HG02870 (cell line): ENCODE data around the gene FAM156A.
"Not testable (repeated sequence)": the region's sequence is repeated elsewhere in the genome, so short reads cannot be mapped to it uniquely, and the experiment has no call there.

Experiments
- ATAC-seq: cut with Tn5 transposase; IDR thresholded peaks from one replicate; pipeline ENCODE4 v1.9.1; 2021; ENCODE audit warnings: mild to moderate bottlenecking, moderate library complexity; ENCODE audit not compliant: unreplicated experiment

Gene FAM156A

GRCh38 chrX:52958113-52958959 is at the start of gene FAM156A:
Gene FAM156A (minus strand): TSS chrX:52958518. CDS start chrX:52948588, 9,930 bp downstream.
- ATAC-seq: peak; percentile 80

GRCh38 chrX:53005327-53005726 is 47.0 kb upstream of the FAM156A start:
- no peak for ATAC-seq

- no peak for ATAC-seq
These were observed 46.5 kb upstream of the FAM156A start for GRCh38 chrX:53004811-53005210.

- no peak for ATAC-seq
These were observed 45.7 kb upstream of the FAM156A start for GRCh38 chrX:53004038-53004437.

GRCh38 chrX:53003111-53003510 is 44.8 kb upstream of the FAM156A start:
- no peak for ATAC-seq

- no peak for ATAC-seq
These were observed 43.6 kb upstream of the FAM156A start for GRCh38 chrX:53001958-53002357.

GRCh38 chrX:53000447-53001135 is 42.3 kb upstream of the FAM156A start:
- ATAC-seq: no peak

- no peak for ATAC-seq
These were observed 37.6 kb upstream of the FAM156A start for GRCh38 chrX:52995987-52996331.

- ATAC-seq: peak; percentile 96
These were observed 37.0 kb upstream of the FAM156A start for GRCh38 chrX:52995135-52995986.

- no peak for ATAC-seq
These were observed 32.5 kb upstream of the FAM156A start for GRCh38 chrX:52990848-52991247.

GRCh38 chrX:52990011-52990631 is 31.8 kb upstream of the FAM156A start:
- ATAC-seq: peak; percentile 80

- ATAC-seq: no peak
These were observed 30.9 kb upstream of the FAM156A start for GRCh38 chrX:52988985-52989917.

GRCh38 chrX:52983321-52984000 is 25.1 kb upstream of the FAM156A start:
- ATAC-seq: no peak

- ATAC-seq: no peak
These were observed 21.7 kb upstream of the FAM156A start for GRCh38 chrX:52979993-52980392.

- no peak for ATAC-seq
These were observed 21.2 kb upstream of the FAM156A start for GRCh38 chrX:52979568-52979967.

- ATAC-seq: no peak
These were observed 19.6 kb upstream of the FAM156A start for GRCh38 chrX:52977953-52978352.

- not testable (repeated sequence) for ATAC-seq
These were observed 17.3 kb upstream of the FAM156A start for GRCh38 chrX:52975576-52975975.

- not testable (repeated sequence) for ATAC-seq
These were observed 16.1 kb upstream of the FAM156A start for GRCh38 chrX:52974336-52974992.

- ATAC-seq: not testable (repeated sequence)
These were observed 9.6 kb upstream of the FAM156A start for GRCh38 chrX:52967922-52968321.
